GM12801 (cell line): ENCODE data around the gene TRDMT1.

Experiments
- TF ChIP-seq, protein P1 (sequence below): IDR thresholded peaks from one replicate; pipeline ENCODE4 v1.5.1; 2011; ENCODE audit warnings: control low read depth; ENCODE audit not compliant: insufficient read length; ENCODE audit errors: extremely low read depth

Gene TRDMT1

DNA sequence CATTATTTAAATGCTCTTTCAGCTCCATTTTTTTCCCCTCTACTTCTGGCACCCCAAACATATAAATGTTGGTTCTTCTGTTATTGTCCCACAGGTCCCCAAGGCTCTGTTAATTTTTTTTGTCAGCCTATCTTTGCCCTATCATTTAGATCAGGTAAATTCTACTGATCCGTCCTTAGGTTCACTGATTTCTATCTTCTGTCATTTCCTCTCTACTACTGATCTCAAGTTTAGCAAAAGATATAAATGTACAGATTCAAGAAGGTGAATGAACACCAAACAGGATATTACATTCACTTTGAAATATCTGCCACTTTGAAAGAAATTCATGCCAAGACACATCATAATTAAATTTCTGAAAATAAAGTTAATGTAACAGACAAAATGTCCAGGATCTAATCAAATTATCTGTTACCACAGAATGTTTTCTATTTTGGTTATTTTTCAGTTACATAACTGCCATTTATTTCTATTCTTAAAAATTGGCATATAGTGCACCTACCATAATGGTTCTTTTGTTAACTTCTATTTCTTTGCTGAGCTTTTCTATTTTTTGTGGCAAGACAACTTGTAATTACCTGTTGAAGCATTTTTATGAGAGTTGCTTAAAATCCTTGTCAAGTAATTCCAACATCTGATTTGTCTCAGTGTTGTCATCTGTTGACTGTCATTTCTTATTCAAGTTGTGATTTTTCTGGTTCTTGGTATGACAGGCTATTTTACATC lies 59.8 kb downstream of the TRDMT1 start:
- TF ChIP-seq, protein P1, sequence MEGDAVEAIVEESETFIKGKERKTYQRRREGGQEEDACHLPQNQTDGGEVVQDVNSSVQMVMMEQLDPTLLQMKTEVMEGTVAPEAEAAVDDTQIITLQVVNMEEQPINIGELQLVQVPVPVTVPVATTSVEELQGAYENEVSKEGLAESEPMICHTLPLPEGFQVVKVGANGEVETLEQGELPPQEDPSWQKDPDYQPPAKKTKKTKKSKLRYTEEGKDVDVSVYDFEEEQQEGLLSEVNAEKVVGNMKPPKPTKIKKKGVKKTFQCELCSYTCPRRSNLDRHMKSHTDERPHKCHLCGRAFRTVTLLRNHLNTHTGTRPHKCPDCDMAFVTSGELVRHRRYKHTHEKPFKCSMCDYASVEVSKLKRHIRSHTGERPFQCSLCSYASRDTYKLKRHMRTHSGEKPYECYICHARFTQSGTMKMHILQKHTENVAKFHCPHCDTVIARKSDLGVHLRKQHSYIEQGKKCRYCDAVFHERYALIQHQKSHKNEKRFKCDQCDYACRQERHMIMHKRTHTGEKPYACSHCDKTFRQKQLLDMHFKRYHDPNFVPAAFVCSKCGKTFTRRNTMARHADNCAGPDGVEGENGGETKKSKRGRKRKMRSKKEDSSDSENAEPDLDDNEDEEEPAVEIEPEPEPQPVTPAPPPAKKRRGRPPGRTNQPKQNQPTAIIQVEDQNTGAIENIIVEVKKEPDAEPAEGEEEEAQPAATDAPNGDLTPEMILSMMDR = no peak

DNA sequence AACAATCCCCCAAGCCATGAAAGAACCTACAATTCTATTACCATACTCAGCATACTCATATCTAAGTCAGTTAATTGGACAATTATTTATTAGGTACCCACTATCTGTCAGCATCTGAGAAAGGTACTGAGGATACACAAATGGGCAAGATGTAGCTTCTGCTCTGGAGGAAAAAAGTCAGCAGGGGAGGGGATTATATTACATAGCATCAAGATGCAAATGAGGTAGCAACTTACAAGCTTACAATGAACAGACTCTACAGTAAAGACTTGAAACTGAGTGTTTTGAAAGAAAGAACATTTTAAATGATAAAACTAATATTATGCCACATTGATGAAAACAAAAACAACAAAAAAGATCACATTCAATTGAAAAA lies 61.1 kb downstream of the TRDMT1 start:
- TF ChIP-seq, protein P1 = no peak

DNA sequence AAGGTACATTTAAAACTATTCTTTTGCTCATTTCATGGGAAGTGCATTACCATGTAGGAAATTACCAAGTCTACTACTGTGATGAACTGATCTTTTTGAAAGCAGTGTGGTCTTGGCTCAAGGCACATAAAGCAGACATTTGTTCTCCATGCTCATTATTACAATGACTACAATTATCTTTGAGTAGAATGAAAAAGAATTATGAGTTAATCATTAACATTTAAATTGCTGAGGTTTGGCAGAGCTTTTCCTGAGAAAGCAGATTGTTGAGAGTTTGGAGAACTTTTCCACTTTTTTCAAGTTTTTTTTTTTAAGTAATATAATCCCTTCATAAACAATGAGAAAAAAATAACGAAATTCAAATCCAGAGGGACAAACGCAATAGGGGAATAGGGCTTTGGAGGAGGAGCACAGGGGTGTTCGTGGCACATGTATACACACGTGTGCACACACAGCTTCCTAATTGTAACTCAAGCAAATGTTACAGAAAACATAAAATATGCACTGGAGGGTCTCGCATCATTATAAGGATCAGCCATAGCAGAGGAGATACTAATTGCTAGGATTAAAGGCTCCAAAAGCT lies 62.9 kb downstream of the TRDMT1 start:
- TF ChIP-seq, protein P1 = no peak

- TF ChIP-seq, protein P1 = no peak
Observed at GRCh38 chr10:17134737-17135260, 66.7 kb downstream of the TRDMT1 start.

GRCh38 chr10:17134282-17134681 lies 67.2 kb downstream of the TRDMT1 start:
- TF ChIP-seq, protein P1 = no peak

GRCh38 chr10:17129741-17130140 lies 71.7 kb downstream of the TRDMT1 start, which contains the start of gene CUBN:
Gene CUBN (minus strand): TSS chr10:17129811. CDS start chr10:17129765, 46 bp downstream.
- TF ChIP-seq, protein P1 = no peak

- TF ChIP-seq, protein P1 = no peak
Observed at GRCh38 chr10:17128261-17128660, 73.2 kb downstream of the TRDMT1 start.
